ENCODE measurements around the gene SIVA1. TPM values are rescaled to one million over a fixed set of nuclear protein-coding genes. Genes with fewer than 3 reads are reported as not detected.

Gene SIVA1
- total and polyA plus RNA-seq, 2 donors (not counting 1 experiment from before 2014, with no cell fraction given): 50.7 to 123 TPM

DNA sequence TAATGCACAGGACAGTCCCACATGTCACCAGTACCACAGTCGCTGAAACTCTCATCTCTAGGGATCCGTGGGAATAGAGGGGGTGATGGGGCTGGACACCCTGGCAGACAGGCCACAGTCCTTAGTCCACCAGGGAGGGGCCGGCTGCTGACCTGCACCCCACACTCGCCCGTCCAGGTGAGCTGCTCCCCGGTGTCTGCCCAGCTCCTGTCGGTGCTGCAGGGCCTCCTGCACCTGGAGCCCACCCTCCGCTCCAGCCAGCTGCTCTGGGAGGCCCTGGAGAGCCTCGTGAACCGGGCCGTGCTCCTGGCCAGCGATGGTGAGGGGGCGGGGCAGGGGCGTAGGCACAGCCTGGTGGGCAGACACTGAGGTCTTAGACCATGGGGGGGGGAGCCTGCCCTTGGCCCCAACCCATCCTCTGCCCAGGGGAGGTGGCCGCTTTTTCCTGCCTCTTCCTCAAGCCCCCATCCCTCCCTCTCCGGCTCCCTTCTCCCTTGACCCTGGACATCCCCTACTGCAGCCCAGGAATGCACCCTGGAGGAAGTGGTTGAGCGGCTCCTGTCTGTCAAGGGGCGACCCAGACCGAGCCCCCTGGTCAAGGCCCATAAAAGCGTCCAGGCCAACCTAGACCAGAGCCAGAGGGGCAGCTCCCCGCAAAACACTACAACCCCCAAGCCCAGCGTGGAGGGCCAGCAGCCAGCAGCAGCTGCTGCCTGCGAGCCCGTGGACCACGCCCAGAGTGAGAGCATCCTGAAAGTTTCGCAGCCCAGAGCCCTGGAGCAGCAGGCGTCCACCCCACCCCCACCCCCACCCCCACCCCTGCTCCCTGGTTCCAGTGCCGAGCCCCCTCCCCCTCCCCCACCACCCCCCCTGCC is 46.0 kb upstream of the SIVA1 start:
- no peak overlapping the region for H2AFZ ChIP-seq (ENCODE audit: insufficient read depth, low read depth, low read length, poor library complexity, severe bottlenecking)
- no peak overlapping the region for H3K27ac Mint-ChIP-seq
- H3K4me1 ChIP-seq (ENCODE audit: control insufficient read depth in 2 of 2, insufficient read depth in 2 of 2, low read length in 2 of 2): peaks cover 7 to 12% of the 10 kb centered on the region in 2 donors
- no peak for DNase-seq
- CTCF ChIA-PET: interaction anchor here (0.6 to 2.3 kb wide), 7 partner anchors 10 to 67 kb away, joined by 3 to 9 read pairs (median 4); no protein-coding TSS in a partner anchor
- intact Hi-C loops (cut with micrococcal nuclease): no loop called here
- no peak overlapping the region for H3K27ac ChIP-seq (ENCODE audit: low read length in 2 of 2)
- no peaks in the 10 kb centered on the region for H3K9me3 ChIP-seq (ENCODE audit: control extremely low read depth in 1 of 3, control insufficient read depth in 2 of 3, insufficient read depth in 1 of 3, low read length in 2 of 3)
- TF ChIP-seq, protein P1, sequence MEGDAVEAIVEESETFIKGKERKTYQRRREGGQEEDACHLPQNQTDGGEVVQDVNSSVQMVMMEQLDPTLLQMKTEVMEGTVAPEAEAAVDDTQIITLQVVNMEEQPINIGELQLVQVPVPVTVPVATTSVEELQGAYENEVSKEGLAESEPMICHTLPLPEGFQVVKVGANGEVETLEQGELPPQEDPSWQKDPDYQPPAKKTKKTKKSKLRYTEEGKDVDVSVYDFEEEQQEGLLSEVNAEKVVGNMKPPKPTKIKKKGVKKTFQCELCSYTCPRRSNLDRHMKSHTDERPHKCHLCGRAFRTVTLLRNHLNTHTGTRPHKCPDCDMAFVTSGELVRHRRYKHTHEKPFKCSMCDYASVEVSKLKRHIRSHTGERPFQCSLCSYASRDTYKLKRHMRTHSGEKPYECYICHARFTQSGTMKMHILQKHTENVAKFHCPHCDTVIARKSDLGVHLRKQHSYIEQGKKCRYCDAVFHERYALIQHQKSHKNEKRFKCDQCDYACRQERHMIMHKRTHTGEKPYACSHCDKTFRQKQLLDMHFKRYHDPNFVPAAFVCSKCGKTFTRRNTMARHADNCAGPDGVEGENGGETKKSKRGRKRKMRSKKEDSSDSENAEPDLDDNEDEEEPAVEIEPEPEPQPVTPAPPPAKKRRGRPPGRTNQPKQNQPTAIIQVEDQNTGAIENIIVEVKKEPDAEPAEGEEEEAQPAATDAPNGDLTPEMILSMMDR (IDR thresholded peaks at IDR 0.05): no peak
- no peak for TF ChIP-seq EZH2 (IDR thresholded peaks at IDR 0.05; ENCODE audit: borderline replicate concordance, insufficient read depth, low read depth, low read length, poor library complexity, severe bottlenecking)
- ATAC-seq (ENCODE audit: low read depth): no peak
- no peaks in the 10 kb centered on the region for H3K27me3 Mint-ChIP-seq
- no peaks in the 10 kb centered on the region for H3K27me3 ChIP-seq (replicated peaks in 1 of 4; ENCODE audit: control extremely low read depth in 1 of 4, control insufficient read depth in 3 of 4, insufficient read depth in 4 of 4, low read length in 3 of 4)
- H3K36me3 ChIP-seq (replicated peaks in 1 of 2; ENCODE audit: control extremely low read depth in 1 of 2, control insufficient read depth in 1 of 2, extremely low read depth in 1 of 2, insufficient read depth in 2 of 2, low read length in 1 of 2): peaks cover 0 to 39% of the 10 kb centered on the region in 2 experiments
- 91% methylated on average over 22 of the region's 28 CpGs for WGBS (ENCODE audit: insufficient coverage)
- peaks cover 8% of the 10 kb centered on the region for H3K79me2 ChIP-seq (ENCODE audit: control insufficient read depth, insufficient read depth, low read length)
- peaks cover 4% of the 10 kb centered on the region for H3K4me1 Mint-ChIP-seq
- H3K4me3 Mint-ChIP-seq: no peak overlapping the region
- H3K9me3 Mint-ChIP-seq (ENCODE audit: insufficient read depth): no peaks in the 10 kb centered on the region
- POLR2A ChIA-PET: no interaction called here
- H3K4me3 ChIP-seq (ENCODE audit: control extremely low read depth in 1 of 5, extremely low read depth in 1 of 5, insufficient read depth in 1 of 5, low read depth in 2 of 5, low read length in 4 of 5): no peak overlapping the region
- no peak overlapping the region for H3K9ac ChIP-seq (ENCODE audit: low read length)
- H3K4me2 ChIP-seq (replicated peaks; ENCODE audit: low read depth, low read length, poor library complexity, severe bottlenecking): no peak overlapping the region
- H4K20me1 ChIP-seq (ENCODE audit: control insufficient read depth, insufficient read depth, low read length, poor library complexity, severe bottlenecking): no peaks in the 10 kb centered on the region
